Activated T-cell treated with anti-CD3 and anti-CD28 coated beads, Interleukin-2, amount 50 U/mL, for 24 hours (primary cell): ENCODE results near the gene PFKFB4.

Experiments used
- DNase-seq: peaks from one replicate; pipeline ENCODE4 v3.0.0-alpha.2; 2020
- H3K27ac Mint-ChIP-seq: 2 replicates; pipeline ENCODE4 v1.8.0; 2020; ENCODE audit warnings: mild to moderate bottlenecking, mixed read lengths
- H3K27me3 Mint-ChIP-seq: 2 replicates; pipeline ENCODE4 v1.8.0; 2020; ENCODE audit warnings: mixed read lengths
- H3K36me3 Mint-ChIP-seq: 2 replicates; pipeline ENCODE4 v1.8.0; 2020; ENCODE audit warnings: low read depth, mixed read lengths
- H3K4me1 Mint-ChIP-seq: 2 replicates; pipeline ENCODE4 v1.8.0; 2020; ENCODE audit warnings: low read depth, mixed read lengths
- H3K4me3 Mint-ChIP-seq: 2 replicates; pipeline ENCODE4 v1.8.0; 2020; ENCODE audit warnings: mild to moderate bottlenecking, moderate library complexity, mixed read lengths
- H3K9me3 Mint-ChIP-seq: 2 replicates; pipeline ENCODE4 v1.8.0; 2020; ENCODE audit warnings: mixed read lengths

The PFKFB4 gene

GRCh38 chr3:48593337-48593736, 36.7 kb upstream of the PFKFB4 start:
- peaks cover 6% of the 10 kb centered on the region for H3K4me1 Mint-ChIP-seq
- no peak overlapping the region for H3K27ac Mint-ChIP-seq
- H3K9me3 Mint-ChIP-seq, result no peaks in the 10 kb centered on the region
- peaks cover 54% of the 10 kb centered on the region for H3K27me3 Mint-ChIP-seq
- peaks cover 8% of the 10 kb centered on the region for H3K36me3 Mint-ChIP-seq
- H3K4me3 Mint-ChIP-seq, result no peak overlapping the region
- no peak for DNase-seq

- Mint-ChIP-seq H3K36me3 (peaks cover 6% of the 10 kb centered on the region), H3K9me3 (no peaks in the 10 kb centered on the region), H3K27me3 (peaks cover 59% of the 10 kb centered on the region), H3K27ac (no peak overlapping the region), H3K4me3 (no peak overlapping the region), H3K4me1 (peaks cover 6% of the 10 kb centered on the region)
- no peak for DNase-seq
These were observed 36.0 kb upstream of the PFKFB4 start for GRCh38 chr3:48592519-48593087.

- peaks cover 6% of the 10 kb centered on the region for H3K4me1 Mint-ChIP-seq
- no peak overlapping the region for H3K4me3 Mint-ChIP-seq
- H3K27me3 Mint-ChIP-seq, result peaks cover 61% of the 10 kb centered on the region
- H3K27ac Mint-ChIP-seq, result no peak overlapping the region
- H3K36me3 Mint-ChIP-seq, result peaks cover under 1% of the 10 kb centered on the region
- no peaks in the 10 kb centered on the region for H3K9me3 Mint-ChIP-seq
- DNase-seq, result no peak
These were observed 35.4 kb upstream of the PFKFB4 start for GRCh38 chr3:48591886-48592518.

- Mint-ChIP-seq H3K27ac (no peak overlapping the region), H3K4me1 (peaks cover 6% of the 10 kb centered on the region), H3K4me3 (no peak overlapping the region), H3K36me3 (no peaks in the 10 kb centered on the region), H3K27me3 (peaks cover 61% of the 10 kb centered on the region), H3K9me3 (no peaks in the 10 kb centered on the region)
- DNase-seq, result no peak
These were observed 34.8 kb upstream of the PFKFB4 start for GRCh38 chr3:48591436-48591835.

GRCh38 chr3:48588230-48588629, 31.6 kb upstream of the PFKFB4 start:
- Mint-ChIP-seq H3K9me3 (no peaks in the 10 kb centered on the region), H3K4me1 (no peaks in the 10 kb centered on the region), H3K27me3 (peaks cover 37% of the 10 kb centered on the region), H3K4me3 (no peak overlapping the region), H3K27ac (no peak overlapping the region), H3K36me3 (no peaks in the 10 kb centered on the region)
- DNase-seq, result no peak

GRCh38 chr3:48587686-48588085, 31.1 kb upstream of the PFKFB4 start:
- Mint-ChIP-seq H3K36me3 (no peaks in the 10 kb centered on the region), H3K27ac (no peak overlapping the region), H3K4me1 (no peaks in the 10 kb centered on the region), H3K4me3 (no peak overlapping the region), H3K9me3 (no peaks in the 10 kb centered on the region), H3K27me3 (peaks cover 32% of the 10 kb centered on the region)
- DNase-seq, result no peak

GRCh38 chr3:48585411-48585810, 28.8 kb upstream of the PFKFB4 start:
- no peak for DNase-seq
- Mint-ChIP-seq H3K4me1 (no peaks in the 10 kb centered on the region), H3K27ac (no peak overlapping the region), H3K36me3 (no peaks in the 10 kb centered on the region), H3K27me3 (peaks cover 23% of the 10 kb centered on the region), H3K9me3 (no peaks in the 10 kb centered on the region), H3K4me3 (no peak overlapping the region)

GRCh38 chr3:48584836-48585235, 28.2 kb upstream of the PFKFB4 start:
- Mint-ChIP-seq H3K9me3 (no peaks in the 10 kb centered on the region), H3K27ac (no peak overlapping the region)

GRCh38 chr3:48581621-48582481, 25.2 kb upstream of the PFKFB4 start:
- DNase-seq, result no peak
- no peaks in the 10 kb centered on the region for H3K4me1 Mint-ChIP-seq
- H3K27me3 Mint-ChIP-seq, result no peaks in the 10 kb centered on the region
- H3K36me3 Mint-ChIP-seq, result no peaks in the 10 kb centered on the region
- H3K4me3 Mint-ChIP-seq, result no peak overlapping the region
- H3K27ac Mint-ChIP-seq, result no peak overlapping the region
- H3K9me3 Mint-ChIP-seq, result no peaks in the 10 kb centered on the region

More at GRCh38 chr3:48584836-48585235, 28.2 kb upstream of the PFKFB4 start:
- Mint-ChIP-seq H3K27me3 (peaks cover 19% of the 10 kb centered on the region), H3K36me3 (no peaks in the 10 kb centered on the region), H3K4me1 (no peaks in the 10 kb centered on the region), H3K4me3 (no peak overlapping the region)
- no peak for DNase-seq

GRCh38 chr3:48576647-48577046, 20.0 kb upstream of the PFKFB4 start:
- Mint-ChIP-seq H3K4me3 (no peak overlapping the region), H3K9me3 (no peaks in the 10 kb centered on the region), H3K4me1 (no peaks in the 10 kb centered on the region), H3K27me3 (no peaks in the 10 kb centered on the region), H3K36me3 (no peaks in the 10 kb centered on the region), H3K27ac (no peak overlapping the region)
- no peak for DNase-seq

GRCh38 chr3:48575366-48575765, 18.8 kb upstream of the PFKFB4 start:
- H3K9me3 Mint-ChIP-seq, result no peaks in the 10 kb centered on the region
- H3K4me3 Mint-ChIP-seq, result no peak overlapping the region
- DNase-seq, result no peak
- H3K4me1 Mint-ChIP-seq, result no peaks in the 10 kb centered on the region
- H3K27ac Mint-ChIP-seq, result no peak overlapping the region
- no peaks in the 10 kb centered on the region for H3K27me3 Mint-ChIP-seq
- H3K36me3 Mint-ChIP-seq, result no peaks in the 10 kb centered on the region

GRCh38 chr3:48573973-48574585, 17.5 kb upstream of the PFKFB4 start:
- Mint-ChIP-seq H3K27ac (no peak overlapping the region), H3K36me3 (no peaks in the 10 kb centered on the region), H3K4me3 (no peak overlapping the region), H3K27me3 (no peaks in the 10 kb centered on the region), H3K9me3 (no peaks in the 10 kb centered on the region), H3K4me1 (no peaks in the 10 kb centered on the region)
- no peak for DNase-seq

GRCh38 chr3:48572517-48572916, 15.9 kb upstream of the PFKFB4 start:
- DNase-seq, result no peak
- Mint-ChIP-seq H3K4me1 (no peaks in the 10 kb centered on the region), H3K27me3 (no peaks in the 10 kb centered on the region), H3K9me3 (no peaks in the 10 kb centered on the region), H3K27ac (no peak overlapping the region), H3K36me3 (no peaks in the 10 kb centered on the region), H3K4me3 (no peak overlapping the region)

GRCh38 chr3:48571938-48572337, 15.3 kb upstream of the PFKFB4 start:
- Mint-ChIP-seq H3K27me3 (no peaks in the 10 kb centered on the region), H3K27ac (no peak overlapping the region), H3K4me3 (no peak overlapping the region), H3K36me3 (no peaks in the 10 kb centered on the region), H3K9me3 (no peaks in the 10 kb centered on the region), H3K4me1 (no peaks in the 10 kb centered on the region)
- no peak for DNase-seq
